Measurements from ENCODE around the gene PYCR2. TPM values are rescaled to one million over a fixed set of nuclear protein-coding genes. Genes with fewer than 3 reads are reported as not detected.
"Not testable (repeated sequence)": the region's sequence is repeated elsewhere in the genome, so short reads cannot be mapped to it uniquely, and the experiment has no call there.

The PYCR2 gene
- total and polyA plus RNA-seq, 2 of the 8 experiments (the other 6 are each of a cell fraction or from before 2014, with no cell fraction given), result 79.3 to 84.6 TPM

- not testable (repeated sequence) for H3K14ac ChIP-seq (ENCODE audit: insufficient read length); H4K8ac ChIP-seq (ENCODE audit: extremely low read depth, insufficient read depth, low read length); H2BK120ac ChIP-seq (replicated peaks; ENCODE audit: low read depth, low read length); H3K27me3 ChIP-seq (replicated peaks in 1 of 4; ENCODE audit: control insufficient read depth in 3 of 4, extremely low read depth in 1 of 4, insufficient read depth in 3 of 4, low read length in 3 of 4); H2AFZ ChIP-seq (ENCODE audit: low read length); H2BK5ac ChIP-seq (ENCODE audit: low read depth, low read length); FAIRE-seq; H4K20me1 ChIP-seq (replicated peaks in 1 of 2; ENCODE audit: control insufficient read depth in 1 of 2, insufficient read depth in 2 of 2, low read length in 2 of 2); H3K79me1 ChIP-seq (ENCODE audit: low read depth, low read length); H2BK15ac ChIP-seq (ENCODE audit: low read length); H3K4ac ChIP-seq (replicated peaks; ENCODE audit: insufficient read length, low read depth, low read length); H3K36me3 ChIP-seq (ENCODE audit: control insufficient read depth in 2 of 4, insufficient read depth in 4 of 4, low read length in 3 of 4); H4K91ac ChIP-seq (replicated peaks; ENCODE audit: insufficient read length, low read length); DNase-seq (ENCODE audit: low read depth in 1 of 2, low spot score in 2 of 2); H3K56ac ChIP-seq (replicated peaks; ENCODE audit: insufficient read length, low read depth, low read length); H3K9me3 ChIP-seq (ENCODE audit: insufficient read depth in 2 of 2, low read depth in 1 of 2, low read length in 1 of 2); H2BK20ac ChIP-seq (ENCODE audit: low read length); H4K5ac ChIP-seq (ENCODE audit: insufficient read length, low read depth, low read length); H3K27ac ChIP-seq (ENCODE audit: low read depth, low read length); H3K23ac ChIP-seq (ENCODE audit: insufficient read length); H3K23me2 ChIP-seq (ENCODE audit: low read depth, low read length); H3K9ac ChIP-seq (replicated peaks in 1 of 4; ENCODE audit: extremely low read depth in 1 of 4, low read depth in 3 of 4, low read length in 3 of 4); H3K18ac ChIP-seq (ENCODE audit: extremely low read depth, low read length); H3K79me2 ChIP-seq (ENCODE audit: control insufficient read depth in 1 of 2, insufficient read depth in 2 of 2, low read length in 2 of 2)
- H3K4me2 ChIP-seq (ENCODE audit: insufficient read depth in 1 of 2, low read depth in 2 of 2, low read length in 2 of 2), result peak overlapping the region; percentile 50 to 66
- H3K4me1 ChIP-seq (replicated peaks in 1 of 4; ENCODE audit: control insufficient read depth in 3 of 4, insufficient read depth in 4 of 4, low read length in 3 of 4), result peaks cover 1 to 13% (median 8%) of the 10 kb centered on the region in 4 experiments
- 0 out of 2 replicates have a peak overlapping the region, but pooled peaks have one; percentile 17 for H2BK12ac ChIP-seq (ENCODE audit: low read depth, low read length)
- H2AK5ac ChIP-seq (ENCODE audit: low read depth, low read length), result peak overlapping the region; percentile 90; the same call in 1 of the 2 replicates
- POLR2A ChIA-PET (ENCODE audit: partially characterized antibody), result interaction anchor here (1.0 to 3.4 kb wide), 5 partner anchors 9 to 58 kb away, joined by 3 to 16 read pairs (median 5); partner anchors contain the start of genes PYCR2 and TMEM63A
- CTCF ChIA-PET (ENCODE audit: partially characterized antibody), result interaction anchor here (0.6 to 4.0 kb wide), 8 partner anchors 10 to 63 kb away, joined by 3 to 23 read pairs (median 4); partner anchors contain the start of gene PYCR2
- H3K4me3 ChIP-seq (ENCODE audit: extremely low read depth in 1 of 4, insufficient read depth in 2 of 4, low read depth in 3 of 4, low read length in 4 of 4), result peak overlapping the region in 2 of 4 experiments; percentile 32 to 59; a peak in 3 of 8 replicates
- 57% methylated on average over 4 of the region's 8 CpGs; no CpG with 5 or more reads in 1 of the 2 experiments for WGBS, 2 experiments (ENCODE audit: extremely low coverage in 1 of 2, insufficient coverage in 1 of 2, insufficient read length in 1 of 2, insufficient replicate concordance in 2 of 2, low coverage in 1 of 2, low lambda C conversion rate in 2 of 2, missing lambda C conversion rate in 1 of 2)
Observed at GRCh38 chr1:225939939-225940310, 15.9 kb upstream of the PYCR2 start.
